ENCODE measurements around the gene ITSN1. TPM values are rescaled to one million over a fixed set of nuclear protein-coding genes. Genes with fewer than 3 reads are reported as not detected.

Gene ITSN1
- total and polyA plus RNA-seq, 2 experiments from 2014 or later: 77.9 to 95.7 TPM

DNA sequence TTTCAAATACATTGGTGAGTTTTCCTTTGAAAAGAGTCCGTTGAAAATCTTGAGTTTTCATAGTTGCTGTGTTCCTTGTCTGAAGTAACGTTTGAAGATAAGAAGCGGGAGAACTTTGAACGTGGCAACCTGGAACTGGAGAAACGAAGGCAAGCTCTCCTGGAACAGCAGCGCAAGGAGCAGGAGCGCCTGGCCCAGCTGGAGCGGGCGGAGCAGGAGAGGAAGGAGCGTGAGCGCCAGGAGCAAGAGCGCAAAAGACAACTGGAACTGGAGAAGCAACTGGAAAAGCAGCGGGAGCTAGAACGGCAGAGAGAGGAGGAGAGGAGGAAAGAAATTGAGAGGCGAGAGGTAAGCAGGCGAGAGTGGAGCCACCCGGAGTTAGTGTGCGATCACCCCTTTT lies 129.7 kb downstream of the ITSN1 start (continued):
- TF ChIP-seq ZNF462 (CRISPR knock-in tag; IDR thresholded peaks at IDR 0.05) (no peak), EZH2phosphoT487 (IDR thresholded peaks at IDR 0.05; ENCODE audit: unreplicated experiment) (no peak), POLR2AphosphoS5 (IDR thresholded peaks at IDR 0.05; ENCODE audit: low read depth) (no peak), EZH2 (IDR thresholded peaks at IDR 0.05; ENCODE audit: low read depth, unreplicated experiment) (no peak), JUNB (IDR thresholded peaks at IDR 0.05; ENCODE audit: unreplicated experiment) (no peak), ETS1 (IDR thresholded peaks at IDR 0.05) (no peak)

GRCh38 chr21:33774551-33774950 lies 132.2 kb downstream of the ITSN1 start:
- Histone ChIP-seq H3K4me2 (no peak overlapping the region), H3K4me1 (ENCODE audit: insufficient read depth) (no peaks in the 10 kb centered on the region), H3F3A (replicated peaks; ENCODE audit: low read depth) (no peaks in the 10 kb centered on the region), H3K36me3 (ENCODE audit: insufficient read depth) (peaks cover 27% of the 10 kb centered on the region; the same call in 1 of the 2 replicates), H4K20me1 (replicated peaks; ENCODE audit: insufficient read depth) (no peaks in the 10 kb centered on the region), H3K27ac (ENCODE audit: low read depth) (no peak overlapping the region), H3K27me3 (ENCODE audit: insufficient read depth) (no peaks in the 10 kb centered on the region), H3K4me3 (no peak overlapping the region), H2AFZ (no peak overlapping the region), H3K9me2 (ENCODE audit: insufficient read depth) (no peaks in the 10 kb centered on the region; the same call in 1 of the 2 replicates), H3K79me2 (replicated peaks; ENCODE audit: insufficient read depth) (no peaks in the 10 kb centered on the region)
- no peak overlapping the region for H3K27ac Mint-ChIP-seq
- H3K4me1 Mint-ChIP-seq: no peaks in the 10 kb centered on the region
- no peak for DNase-seq (ENCODE audit: low spot score)
- peaks cover 5% of the 10 kb centered on the region; the same call in 2 of the 3 replicates for H3K9me3 Mint-ChIP-seq
- H3K36me3 Mint-ChIP-seq (ENCODE audit: low read depth): peaks cover 66% of the 10 kb centered on the region
- peaks cover 5% of the 10 kb centered on the region for H3K27me3 Mint-ChIP-seq (ENCODE audit: insufficient read depth, low read depth, poor library complexity)
- no peak for ATAC-seq
- no peak overlapping the region for H3K4me3 Mint-ChIP-seq
- TF ChIP-seq STAT1 (IDR thresholded peaks at IDR 0.05; ENCODE audit: unreplicated experiment) (no peak), ZNF114 (CRISPR knock-in tag; IDR thresholded peaks at IDR 0.05) (no peak), ZNF462 (CRISPR knock-in tag; IDR thresholded peaks at IDR 0.05) (no peak), EZH2 (IDR thresholded peaks at IDR 0.05; ENCODE audit: low read depth, unreplicated experiment) (no peak)
